Embryonic facial prominence (tissue), 1 donor: ENCODE data around the gene DPYD.

Experiments
- DNase-seq: peaks from one replicate; pipeline ENCODE4 v3.0.0-alpha.2; 2016; ENCODE audit errors: extremely low spot score

Gene DPYD

GRCh38 chr1:97784661-97785060, 136.2 kb downstream of the DPYD start:
- DNase-seq = no peak

GRCh38 chr1:97783751-97784150, 137.1 kb downstream of the DPYD start:
- no peak for DNase-seq

GRCh38 chr1:97781762-97782337, 139.0 kb downstream of the DPYD start:
- DNase-seq = no peak

GRCh38 chr1:97780884-97781283, 139.9 kb downstream of the DPYD start:
- DNase-seq = no peak

- DNase-seq = no peak
Observed at GRCh38 chr1:97778718-97779117, 142.1 kb downstream of the DPYD start.

GRCh38 chr1:97770376-97770775, 150.5 kb downstream of the DPYD start:
- DNase-seq = no peak

- DNase-seq = no peak
Observed at GRCh38 chr1:97767381-97767780, 153.5 kb downstream of the DPYD start.

- DNase-seq = no peak
Observed at GRCh38 chr1:97764991-97765390, 155.8 kb downstream of the DPYD start.

GRCh38 chr1:97761637-97762036, 159.2 kb downstream of the DPYD start:
- DNase-seq = no peak

GRCh38 chr1:97759078-97759477, 161.8 kb downstream of the DPYD start:
- DNase-seq = no peak

GRCh38 chr1:97758541-97759057, 162.2 kb downstream of the DPYD start:
- no peak for DNase-seq

- DNase-seq = no peak
Observed at GRCh38 chr1:97745912-97746311, 174.9 kb downstream of the DPYD start.

GRCh38 chr1:97744977-97745376, 175.9 kb downstream of the DPYD start:
- no peak for DNase-seq

- no peak for DNase-seq
Observed at GRCh38 chr1:97743129-97743528, 177.7 kb downstream of the DPYD start.

GRCh38 chr1:97740891-97741290, 179.9 kb downstream of the DPYD start:
- DNase-seq = no peak

GRCh38 chr1:97739596-97740103, 181.2 kb downstream of the DPYD start:
- no peak for DNase-seq

GRCh38 chr1:97738270-97738669, 182.6 kb downstream of the DPYD start:
- DNase-seq = no peak

- DNase-seq = no peak
Observed at GRCh38 chr1:97730271-97730670, 190.6 kb downstream of the DPYD start.

- DNase-seq = no peak
Observed at GRCh38 chr1:97728436-97728835, 192.4 kb downstream of the DPYD start.

GRCh38 chr1:97727029-97727428, 193.8 kb downstream of the DPYD start:
- no peak for DNase-seq

- no peak for DNase-seq
Observed at GRCh38 chr1:97726386-97726785, 194.4 kb downstream of the DPYD start.

GRCh38 chr1:97721221-97721620, 199.6 kb downstream of the DPYD start:
- DNase-seq = no peak

GRCh38 chr1:97712980-97713379, 207.9 kb downstream of the DPYD start:
- DNase-seq = no peak

GRCh38 chr1:97711858-97712257, 209.0 kb downstream of the DPYD start:
- DNase-seq = no peak
